Activated CD4-positive, CD25-positive, alpha-beta regulatory T cell treated with anti-CD3 and anti-CD28 coated beads, Interleukin-2, amount 50 U/mL, for 16 hours (primary cell): ENCODE results near the gene EARS2.
"Not testable (repeated sequence)": the region's sequence is repeated elsewhere in the genome, so short reads cannot be mapped to it uniquely, and the experiment has no call there.

ENCODE experiments used
- DNase-seq: peaks from one replicate; pipeline ENCODE4 v3.0.0-alpha.2; 2020; ENCODE audit warnings: low read depth, low spot score

Gene EARS2

GRCh38 chr16:23567602-23568001 is 10.5 kb upstream of the EARS2 start:
- no peak for DNase-seq

- DNase-seq, result no peak
These were observed 9.6 kb upstream of the EARS2 start for GRCh38 chr16:23566724-23567123.

GRCh38 chr16:23564575-23565363 is 7.6 kb upstream of the EARS2 start:
- DNase-seq, result no peak

- no peak for DNase-seq
These were observed 6.0 kb upstream of the EARS2 start for GRCh38 chr16:23563186-23563585.

- DNase-seq, result no peak
These were observed 5.4 kb upstream of the EARS2 start for GRCh38 chr16:23562505-23562904.

GRCh38 chr16:23561586-23561985 is 4.4 kb upstream of the EARS2 start:
- DNase-seq, result no peak

GRCh38 chr16:23557779-23558702 is 891 bp upstream of the EARS2 start:
- DNase-seq, result no peak

- no peak for DNase-seq
These were observed 2.6 kb downstream of the EARS2 start for GRCh38 chr16:23554536-23554935.

- no peak for DNase-seq
These were observed 5.0 kb downstream of the EARS2 start for GRCh38 chr16:23552161-23552560.

GRCh38 chr16:23549938-23550337 is 7.2 kb downstream of the EARS2 start:
- no peak for DNase-seq

- DNase-seq, result no peak
These were observed 12.7 kb downstream of the EARS2 start for GRCh38 chr16:23544436-23544835.

- DNase-seq, result not testable (repeated sequence)
These were observed 16.4 kb downstream of the EARS2 start for GRCh38 chr16:23540817-23541178.

- no peak for DNase-seq
These were observed 16.9 kb downstream of the EARS2 start for GRCh38 chr16:23539984-23540816.

- DNase-seq, result no peak
These were observed 18.3 kb downstream of the EARS2 start for GRCh38 chr16:23538919-23539278.

- no peak for DNase-seq
These were observed 19.8 kb downstream of the EARS2 start for GRCh38 chr16:23537390-23537789.

GRCh38 chr16:23535901-23536300 is 21.2 kb downstream of the EARS2 start:
- no peak for DNase-seq

- no peak for DNase-seq
These were observed 22.0 kb downstream of the EARS2 start for GRCh38 chr16:23534868-23535860.

- DNase-seq, result no peak
These were observed 24.7 kb downstream of the EARS2 start for GRCh38 chr16:23532448-23532847.

GRCh38 chr16:23530062-23530461 is 27.1 kb downstream of the EARS2 start:
- no peak for DNase-seq

GRCh38 chr16:23528644-23529310 is 28.4 kb downstream of the EARS2 start:
- no peak for DNase-seq
